Ammon's horn (tissue), 1 donor: ENCODE measurements around the gene ZMYND19.
A peak's percentile ranks its signal among the peaks of the same experiment; 100 is the strongest.
"Not testable (repeated sequence)": the region's sequence is repeated elsewhere in the genome, so short reads cannot be mapped to it uniquely, and the experiment has no call there.

ENCODE experiments used
- DNase-seq: peaks from one replicate; pipeline ENCODE4 v3.0.0-alpha.2; 2016; ENCODE audit warnings: low spot score

The ZMYND19 gene

GRCh38 chr9:137588891-137589290 is 1.4 kb downstream of the ZMYND19 start:
- no peak for DNase-seq

GRCh38 chr9:137588311-137588710 is 2.0 kb downstream of the ZMYND19 start:
- no peak for DNase-seq

- DNase-seq, result no peak
These were observed 3.5 kb downstream of the ZMYND19 start for GRCh38 chr9:137586854-137587253.

DNA sequence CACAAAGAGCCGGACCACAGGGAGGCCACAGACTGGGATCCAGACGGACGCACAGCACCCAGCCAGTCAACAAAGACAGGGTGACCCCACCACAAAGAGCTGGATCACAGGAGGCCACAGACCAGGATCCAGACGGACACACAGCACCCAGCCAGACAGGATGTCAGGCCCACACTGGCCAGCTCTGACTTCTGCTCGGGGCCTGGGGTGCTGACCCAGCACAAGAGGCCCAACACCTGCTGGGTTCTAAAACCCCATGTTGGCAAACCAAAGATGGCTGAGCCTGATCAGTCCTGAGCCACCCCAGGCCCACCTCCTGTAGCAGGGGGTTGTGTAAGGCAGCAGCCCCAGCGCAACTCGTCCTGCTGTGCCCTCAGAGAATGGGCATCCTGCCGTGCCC is 6.4 kb downstream of the ZMYND19 start:
- no peak for DNase-seq

- DNase-seq, result no peak
These were observed 7.0 kb downstream of the ZMYND19 start for GRCh38 chr9:137583347-137583746.

DNA sequence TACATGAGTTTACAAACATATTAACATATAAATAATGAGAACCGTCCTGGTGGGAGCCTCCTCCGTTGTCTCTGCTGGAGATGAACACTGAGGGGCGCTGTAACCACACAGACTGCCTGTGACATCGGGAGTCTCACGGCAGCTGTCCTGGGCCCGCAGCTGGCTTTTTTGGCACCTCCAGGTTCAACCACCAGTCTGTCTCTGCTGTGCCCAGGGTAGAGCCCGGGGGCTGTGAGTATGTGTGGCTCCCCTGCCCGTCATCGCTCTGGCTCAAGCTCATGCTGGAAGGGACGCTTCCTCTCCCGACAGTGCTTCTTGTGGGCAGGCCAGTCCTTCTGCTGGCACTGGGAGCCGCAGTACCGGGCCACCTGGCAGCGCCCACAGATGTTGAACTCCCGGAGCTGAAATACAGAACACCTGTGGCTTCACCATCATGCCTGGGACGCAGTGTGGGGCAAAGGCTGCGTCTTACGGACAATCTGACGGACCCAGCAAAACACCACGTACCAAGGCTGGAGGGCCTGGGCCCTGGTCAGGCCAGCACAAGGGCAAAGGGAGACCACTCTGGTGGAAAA is 7.9 kb downstream of the ZMYND19 start:
- DNase-seq, result no peak

DNA sequence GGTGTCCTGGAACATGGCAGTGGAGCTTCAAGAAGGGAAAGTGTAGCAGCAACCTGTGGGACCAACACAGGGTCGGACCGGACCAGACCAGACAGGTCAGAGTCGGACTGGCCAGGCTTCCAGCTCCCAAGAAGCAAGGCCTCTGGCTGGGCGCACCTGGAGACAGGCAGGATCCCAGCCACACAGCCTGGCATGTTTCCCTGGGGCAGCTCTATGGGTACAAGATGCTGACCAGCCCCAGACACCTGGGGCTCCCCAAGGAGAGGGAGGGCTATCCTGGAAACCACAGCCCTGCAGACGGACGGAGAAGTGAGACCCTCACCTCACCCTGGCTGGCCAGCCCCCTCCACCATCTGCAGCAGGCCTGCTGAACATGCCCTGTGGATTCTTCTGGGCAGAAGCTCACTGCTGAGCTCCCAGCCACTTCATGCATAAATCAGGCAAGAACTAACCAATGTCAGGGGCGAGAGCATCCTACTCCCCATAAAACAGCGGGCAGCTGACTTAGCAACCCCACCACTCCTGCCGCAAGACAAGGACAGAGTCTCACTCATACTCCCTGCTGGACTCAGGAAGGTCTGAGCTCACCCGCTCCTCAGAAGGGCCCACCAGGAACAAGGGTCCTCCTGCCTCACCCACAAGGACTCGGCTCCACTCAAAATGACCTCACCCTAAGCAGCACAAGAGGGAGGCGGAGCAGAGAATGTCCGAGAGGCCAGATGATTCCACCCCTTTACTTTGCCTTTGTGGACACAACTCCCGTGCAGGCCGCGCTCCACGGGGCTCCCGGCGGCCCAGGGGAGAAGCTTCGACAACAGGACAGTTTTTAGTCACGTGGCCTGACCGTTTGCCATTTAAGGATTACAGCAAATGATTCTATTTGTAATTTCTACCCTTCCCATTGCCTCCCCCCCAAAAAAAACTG is 8.7 kb downstream of the ZMYND19 start:
- DNase-seq, result no peak

- DNase-seq, result no peak
These were observed 9.4 kb downstream of the ZMYND19 start for GRCh38 chr9:137580954-137581322.

GRCh38 chr9:137580209-137580953 is 9.9 kb downstream of the ZMYND19 start:
- no peak for DNase-seq

- DNase-seq, result no peak
These were observed 11.1 kb downstream of the ZMYND19 start for GRCh38 chr9:137579259-137579604.

DNA sequence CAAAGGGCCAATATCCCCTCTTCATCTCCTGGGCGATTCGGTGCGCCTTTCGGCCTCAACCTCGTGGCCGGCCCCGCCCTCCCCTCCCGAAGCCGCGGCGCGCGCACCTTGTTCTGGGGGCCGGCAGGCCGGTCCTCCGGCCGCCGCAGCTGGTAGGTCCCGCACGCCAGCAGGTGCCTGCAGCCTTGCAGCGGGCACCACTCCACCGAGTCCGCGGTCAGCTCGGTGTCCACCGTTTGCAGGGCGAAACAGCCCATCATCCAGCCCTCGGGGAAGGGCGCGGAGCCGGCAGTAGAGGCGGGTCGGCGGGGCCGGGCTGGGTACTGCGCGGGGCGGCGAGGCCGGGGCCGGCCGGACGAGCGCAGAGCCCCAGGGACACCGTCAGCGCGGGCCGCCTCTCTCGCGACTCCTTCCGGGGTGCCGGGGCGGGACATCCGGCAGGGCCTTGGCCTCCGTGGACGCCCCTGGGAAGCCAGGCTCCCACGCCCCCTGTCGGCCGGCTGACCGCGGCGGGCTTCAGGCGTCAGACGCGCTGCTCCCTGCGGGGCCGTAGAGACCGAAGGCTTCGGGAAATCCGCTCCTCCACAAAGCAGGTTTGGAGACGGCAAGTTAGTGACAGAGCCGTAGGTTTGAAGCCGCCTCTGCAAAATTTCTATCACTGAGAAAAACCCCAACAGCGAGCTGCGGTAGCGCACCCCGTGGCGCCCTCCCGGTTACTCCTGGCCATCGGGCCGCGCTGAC is 11.6 kb downstream of the ZMYND19 start, which contains the start of gene DPH7:
TSS of gene DPH7 (minus strand) at position 408 of the 741 bp plus-strand sequence. CDS start at position 260, 148 bp downstream.
- DNase-seq, result peak; percentile 95

- DNase-seq, result no peak
These were observed 14.4 kb downstream of the ZMYND19 start for GRCh38 chr9:137575716-137576411.

DNA sequence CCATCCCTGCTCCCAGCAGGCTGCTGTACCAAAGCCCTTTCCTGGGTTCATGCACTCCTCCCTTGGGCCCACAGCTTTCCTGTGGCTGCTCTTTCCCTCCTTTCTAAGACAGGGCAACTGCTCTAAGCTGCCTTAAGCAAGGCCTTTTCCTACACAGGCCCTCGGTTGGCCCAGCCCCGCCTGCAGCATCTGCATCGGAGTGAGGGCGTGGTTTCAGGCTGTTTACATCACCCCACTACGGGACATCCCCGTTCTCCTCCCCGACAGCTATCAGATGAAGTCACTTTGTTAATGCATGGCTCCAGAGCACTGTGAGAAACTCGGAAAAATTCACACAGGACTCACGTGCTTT is 15.0 kb downstream of the ZMYND19 start:
- DNase-seq, result peak; percentile 54

GRCh38 chr9:137574192-137574591 is 16.1 kb downstream of the ZMYND19 start:
- no peak for DNase-seq

DNA sequence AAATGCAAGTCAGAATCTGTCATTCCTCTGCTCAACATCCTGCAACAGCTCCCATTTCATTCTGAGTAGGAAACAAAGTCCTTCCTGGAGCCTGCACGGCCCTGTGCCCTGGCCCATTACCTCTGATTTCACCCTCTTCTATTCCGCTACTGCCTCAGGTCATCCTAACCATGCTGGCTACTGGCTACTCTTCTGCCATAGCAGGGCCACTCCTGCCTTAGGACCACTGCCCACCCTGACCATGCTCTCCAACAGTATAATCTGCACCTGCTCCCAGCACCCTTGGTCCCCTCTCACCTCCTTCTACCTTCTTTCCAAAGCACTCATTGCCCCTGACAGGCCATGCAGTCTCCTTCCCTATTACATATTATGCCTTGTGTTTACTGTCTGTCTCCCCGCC is 19.7 kb downstream of the ZMYND19 start:
- no peak for DNase-seq

GRCh38 chr9:137569609-137570203 is 20.6 kb downstream of the ZMYND19 start:
- DNase-seq, result no peak

DNA sequence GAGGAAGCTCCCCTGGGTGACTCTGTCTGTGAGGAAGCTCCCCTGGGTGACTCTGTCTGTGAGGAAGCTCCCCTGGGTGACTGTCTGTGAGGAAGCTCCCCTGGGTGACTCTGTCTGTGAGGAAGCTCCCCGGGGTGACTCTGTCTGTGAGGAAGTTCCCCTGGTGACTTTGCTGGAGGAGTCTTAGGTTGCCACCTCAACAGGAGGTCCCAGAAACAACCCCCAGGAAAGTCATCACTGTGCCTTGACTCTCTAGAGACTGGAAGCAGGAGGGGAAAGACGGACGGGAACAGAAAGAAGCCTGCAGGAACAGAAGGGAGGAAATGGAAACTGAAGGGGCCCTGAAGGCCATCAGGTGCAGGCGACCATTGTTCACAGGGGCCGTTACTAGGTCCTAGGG is 21.9 kb downstream of the ZMYND19 start:
- DNase-seq, result not testable (repeated sequence)

- DNase-seq, result no peak
These were observed 25.4 kb downstream of the ZMYND19 start for GRCh38 chr9:137564817-137565411.

DNA sequence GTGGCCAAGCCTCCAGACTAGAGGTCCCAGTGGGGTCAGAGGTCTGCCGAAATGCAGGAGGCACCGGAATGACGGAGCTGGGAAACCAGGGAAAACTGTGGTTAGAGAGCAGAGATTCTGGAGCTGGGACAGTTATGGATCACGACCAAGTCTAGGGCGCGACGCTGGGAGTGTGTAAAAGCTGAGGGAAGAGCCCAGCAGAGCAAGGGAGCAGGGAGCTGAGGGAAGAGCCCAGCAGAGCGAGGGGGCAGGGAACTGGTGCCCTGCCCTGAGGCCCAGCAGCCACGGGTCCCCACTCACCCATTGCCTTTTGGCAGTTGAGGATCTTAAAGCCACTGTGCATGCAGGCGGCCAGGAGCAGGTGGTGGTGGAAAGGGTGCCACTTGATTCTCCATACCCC is 26.2 kb downstream of the ZMYND19 start:
- DNase-seq, result no peak

- no peak for DNase-seq
These were observed 32.2 kb downstream of the ZMYND19 start for GRCh38 chr9:137558127-137558526.
